Muscle layer of colon (tissue), 2 donors: ENCODE results near the gene UPK3BL2.
"Not testable (repeated sequence)": the region's sequence is repeated elsewhere in the genome, so short reads cannot be mapped to it uniquely, and the experiment has no call there.

ENCODE experiments used
- H3K27ac ChIP-seq: one replicate; pipeline ENCODE4 v1.7.0; 2013; ENCODE audit warnings: low read depth, mild to moderate bottlenecking, low read length, moderate library complexity
- H3K27me3 ChIP-seq, 2 donors: one replicate each; pipeline ENCODE4 v1.7.0; 2013; ENCODE audit warnings: low read length in 2 of 2, mild to moderate bottlenecking in 2 of 2; ENCODE audit not compliant: insufficient read depth in 2 of 2, control insufficient read depth in 1 of 2
- H3K36me3 ChIP-seq: one replicate; pipeline ENCODE4 v1.7.0; 2013; ENCODE audit warnings: mild to moderate bottlenecking, low read length; ENCODE audit not compliant: insufficient read depth
- H3K4me1 ChIP-seq: one replicate; pipeline ENCODE4 v1.7.0; 2013; ENCODE audit warnings: mild to moderate bottlenecking, low read length; ENCODE audit not compliant: insufficient read depth
- H3K4me3 ChIP-seq, 2 donors: one replicate each; pipeline ENCODE4 v1.7.0; 2013; ENCODE audit warnings: low read length in 2 of 2, low read depth in 1 of 2, mild to moderate bottlenecking in 1 of 2, moderate library complexity in 1 of 2
- H3K9ac ChIP-seq: one replicate; pipeline ENCODE4 v1.7.0; 2013; ENCODE audit warnings: low read length
- H3K9me3 ChIP-seq: one replicate; pipeline ENCODE4 v1.7.0; 2013; ENCODE audit warnings: mild to moderate bottlenecking, low read length
- donor health status: abdominal sarcoma.
- donor health status: Adenocarcinoma of cecum.

Gene UPK3BL2

DNA sequence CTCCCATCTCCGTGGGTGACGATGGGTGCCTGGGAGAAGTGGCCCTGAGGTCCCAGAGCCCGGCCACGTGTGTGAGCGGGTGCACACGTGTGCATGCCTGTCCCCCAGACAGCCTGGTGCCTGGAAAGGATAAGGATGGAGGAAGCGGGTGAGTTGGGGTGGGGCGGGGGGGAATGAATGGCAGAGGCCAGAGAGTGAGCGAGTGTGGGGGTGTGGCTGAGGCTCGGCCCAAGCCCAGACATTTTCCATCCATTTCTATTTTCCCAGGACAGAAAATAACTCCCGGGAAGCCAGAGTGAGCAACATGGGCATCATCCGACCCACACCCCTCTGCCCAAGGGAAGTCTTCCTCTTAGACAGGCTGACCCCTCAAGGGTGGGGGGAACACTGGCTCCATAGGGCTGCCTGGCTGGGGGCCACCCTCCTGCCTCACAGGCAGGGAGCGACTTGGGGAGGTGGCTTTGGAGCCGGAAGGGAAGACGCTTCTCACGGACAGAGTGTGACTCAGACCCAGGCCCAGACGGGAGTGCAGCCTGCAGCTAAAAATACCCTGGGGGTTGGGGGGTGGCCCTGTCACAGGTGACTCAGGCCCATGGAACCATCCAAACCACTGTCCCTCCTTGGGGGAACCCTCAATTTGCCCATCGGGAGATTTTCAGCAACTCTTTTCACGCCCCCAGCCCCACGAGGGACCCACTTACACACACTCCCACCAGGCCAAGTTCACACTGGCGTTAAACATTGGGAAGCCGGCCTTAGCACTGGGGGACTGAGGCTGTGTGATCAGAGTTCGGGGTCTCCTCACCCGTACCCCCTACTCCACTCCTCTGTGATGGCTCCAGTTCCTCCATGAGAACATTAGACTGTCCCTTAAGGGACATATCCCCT, 38.0 kb downstream of the UPK3BL2 start:
- H3K27me3 ChIP-seq, H3K9me3 ChIP-seq, H3K36me3 ChIP-seq, H3K27ac ChIP-seq, H3K4me1 ChIP-seq, H3K9ac ChIP-seq, H3K4me3 ChIP-seq: not testable (repeated sequence)

DNA sequence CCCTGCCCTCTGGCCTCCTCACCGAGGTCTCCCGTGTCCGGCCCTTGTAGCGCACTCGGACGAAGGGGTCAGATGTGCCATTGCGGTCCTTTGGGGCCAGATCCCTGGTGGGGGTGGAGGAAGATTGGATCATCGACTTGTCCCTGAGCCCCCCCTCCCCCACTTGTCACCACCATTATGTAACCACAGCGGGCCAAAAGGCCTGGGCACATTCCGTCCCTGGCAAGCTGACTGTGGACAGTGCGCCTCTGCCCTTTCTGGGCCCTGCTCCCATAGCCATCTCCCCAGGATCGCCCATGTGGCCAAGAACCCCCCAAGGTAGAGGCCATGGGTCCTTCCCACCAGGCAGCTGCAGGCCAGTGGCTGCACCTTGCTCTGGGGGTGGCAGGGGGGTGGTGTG, 40.4 kb downstream of the UPK3BL2 start:
- not testable (repeated sequence) for H3K9ac ChIP-seq, H3K4me3 ChIP-seq, H3K9me3 ChIP-seq, H3K36me3 ChIP-seq, H3K27ac ChIP-seq, H3K27me3 ChIP-seq, H3K4me1 ChIP-seq

DNA sequence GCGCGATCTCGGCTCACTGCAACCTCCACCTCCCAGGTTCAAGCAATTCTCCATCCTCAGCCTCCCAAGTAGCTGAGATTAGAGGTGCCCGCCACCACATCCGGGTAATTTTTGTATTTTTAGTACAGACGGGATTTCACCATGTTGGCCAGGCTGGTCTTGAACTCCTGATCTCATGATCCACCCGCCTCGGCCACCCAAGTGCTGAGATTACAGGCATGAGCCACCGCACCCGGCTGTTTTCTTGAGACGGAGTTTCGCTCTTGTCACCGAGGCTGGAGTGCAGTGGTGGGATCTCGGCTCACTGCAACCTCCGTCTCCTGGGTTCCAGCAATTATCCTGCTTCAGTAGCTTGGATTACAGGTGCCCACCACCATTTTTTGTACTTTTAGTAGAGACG, 45.2 kb downstream of the UPK3BL2 start:
- not testable (repeated sequence) for H3K4me3 ChIP-seq, H3K36me3 ChIP-seq, H3K9me3 ChIP-seq, H3K4me1 ChIP-seq, H3K27ac ChIP-seq, H3K27me3 ChIP-seq, H3K9ac ChIP-seq

DNA sequence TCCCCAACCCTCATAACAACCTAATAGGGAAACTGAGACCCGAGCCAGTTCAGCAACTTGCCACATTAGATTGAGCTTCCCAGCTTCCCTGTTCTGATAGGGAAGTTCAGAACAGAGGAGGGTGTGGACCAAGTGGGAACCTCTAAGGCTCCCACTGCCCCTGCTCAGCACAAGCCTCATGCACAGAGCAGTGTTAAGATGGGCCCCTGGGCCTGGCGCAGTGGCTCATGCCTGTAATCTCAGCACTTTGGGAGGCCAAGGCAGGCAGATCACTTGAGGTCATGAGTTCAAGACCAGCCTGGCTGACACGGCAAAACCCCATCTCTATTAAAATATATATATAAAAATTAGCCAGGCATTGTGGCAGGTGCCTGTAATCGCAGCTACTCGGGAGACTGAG, 46.2 kb downstream of the UPK3BL2 start:
- H3K36me3 ChIP-seq, H3K27me3 ChIP-seq, H3K4me1 ChIP-seq, H3K4me3 ChIP-seq, H3K9me3 ChIP-seq, H3K27ac ChIP-seq, H3K9ac ChIP-seq: not testable (repeated sequence)

DNA sequence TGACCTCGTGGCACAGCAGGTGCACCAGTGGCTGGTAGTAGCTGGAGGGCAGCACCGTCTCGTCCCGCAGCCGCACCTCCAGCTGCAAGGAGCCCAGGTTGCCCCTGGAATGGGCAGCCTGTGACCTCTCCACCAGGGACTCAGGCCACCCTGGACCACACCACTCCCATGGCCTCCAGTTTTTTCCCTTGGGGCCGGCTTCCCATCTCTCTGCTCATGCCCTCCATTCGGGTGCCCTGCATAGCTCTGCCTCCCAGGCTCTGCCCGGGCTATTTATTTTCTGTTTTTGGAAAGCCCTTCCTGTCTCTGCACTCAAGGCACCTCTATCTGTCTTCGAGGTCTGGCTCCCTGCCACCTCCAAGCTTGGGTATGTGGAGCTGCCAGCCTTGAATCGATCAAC, 46.6 kb downstream of the UPK3BL2 start:
- H3K4me3 ChIP-seq, H3K36me3 ChIP-seq, H3K9me3 ChIP-seq, H3K27ac ChIP-seq, H3K4me1 ChIP-seq, H3K9ac ChIP-seq, H3K27me3 ChIP-seq: not testable (repeated sequence)

DNA sequence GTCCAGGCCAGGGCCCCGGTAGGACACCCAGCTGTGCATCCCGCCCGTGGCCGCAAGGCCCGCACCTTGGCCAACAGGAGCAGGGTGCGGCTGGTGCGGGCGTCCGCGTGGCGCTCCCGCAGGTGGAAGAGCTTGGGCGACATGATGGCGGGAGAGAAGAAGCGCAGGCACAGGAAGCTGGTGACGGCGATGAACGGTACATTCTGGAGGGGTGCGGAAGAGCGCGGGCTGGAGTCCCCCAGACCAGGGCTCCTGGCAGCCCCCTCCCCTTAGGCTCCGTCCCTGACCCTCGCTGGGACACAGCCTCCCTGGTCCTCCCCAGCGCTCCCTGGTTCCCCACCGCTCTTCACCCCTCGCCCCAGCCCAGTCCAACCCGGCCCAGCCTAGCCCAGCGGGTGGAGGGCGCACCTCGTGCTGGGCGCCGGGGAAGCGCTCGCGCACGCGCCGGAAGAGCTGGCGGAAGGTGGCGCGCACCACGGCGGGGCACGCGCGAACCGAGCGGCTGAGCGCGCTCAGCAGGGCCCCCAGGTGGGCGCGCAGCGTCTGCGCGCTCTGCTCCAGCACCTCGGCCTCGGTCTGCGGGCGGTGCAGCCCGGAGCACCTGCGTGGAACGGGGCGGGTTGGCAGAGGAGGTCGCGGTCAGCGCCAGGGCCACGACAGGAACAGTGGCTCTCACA, 48.9 kb downstream of the UPK3BL2 start:
- not testable (repeated sequence) for H3K4me1 ChIP-seq, H3K36me3 ChIP-seq, H3K27me3 ChIP-seq, H3K27ac ChIP-seq, H3K9me3 ChIP-seq, H3K9ac ChIP-seq, H3K4me3 ChIP-seq

DNA sequence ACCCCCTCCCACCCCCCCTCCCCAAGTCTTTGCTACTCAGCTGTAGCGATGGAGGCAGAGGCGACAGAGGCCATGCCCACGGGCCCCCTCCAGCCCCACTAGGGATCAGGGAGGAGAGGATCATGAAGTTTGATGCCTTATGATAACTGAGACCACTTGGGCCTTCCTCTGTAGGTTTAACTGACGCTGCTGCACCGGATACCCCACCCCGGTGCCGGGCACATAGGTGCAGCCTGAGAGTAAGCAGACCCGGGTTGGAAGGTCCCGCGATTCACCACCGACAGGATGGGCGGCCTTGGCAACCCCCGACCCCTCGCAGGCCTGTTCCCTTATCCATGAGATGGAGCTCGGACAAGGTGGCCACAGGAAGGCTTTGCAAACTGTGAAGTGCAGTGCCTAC, 49.5 kb downstream of the UPK3BL2 start:
- H3K9me3 ChIP-seq, H3K4me1 ChIP-seq, H3K36me3 ChIP-seq, H3K4me3 ChIP-seq, H3K9ac ChIP-seq, H3K27ac ChIP-seq, H3K27me3 ChIP-seq: not testable (repeated sequence)

DNA sequence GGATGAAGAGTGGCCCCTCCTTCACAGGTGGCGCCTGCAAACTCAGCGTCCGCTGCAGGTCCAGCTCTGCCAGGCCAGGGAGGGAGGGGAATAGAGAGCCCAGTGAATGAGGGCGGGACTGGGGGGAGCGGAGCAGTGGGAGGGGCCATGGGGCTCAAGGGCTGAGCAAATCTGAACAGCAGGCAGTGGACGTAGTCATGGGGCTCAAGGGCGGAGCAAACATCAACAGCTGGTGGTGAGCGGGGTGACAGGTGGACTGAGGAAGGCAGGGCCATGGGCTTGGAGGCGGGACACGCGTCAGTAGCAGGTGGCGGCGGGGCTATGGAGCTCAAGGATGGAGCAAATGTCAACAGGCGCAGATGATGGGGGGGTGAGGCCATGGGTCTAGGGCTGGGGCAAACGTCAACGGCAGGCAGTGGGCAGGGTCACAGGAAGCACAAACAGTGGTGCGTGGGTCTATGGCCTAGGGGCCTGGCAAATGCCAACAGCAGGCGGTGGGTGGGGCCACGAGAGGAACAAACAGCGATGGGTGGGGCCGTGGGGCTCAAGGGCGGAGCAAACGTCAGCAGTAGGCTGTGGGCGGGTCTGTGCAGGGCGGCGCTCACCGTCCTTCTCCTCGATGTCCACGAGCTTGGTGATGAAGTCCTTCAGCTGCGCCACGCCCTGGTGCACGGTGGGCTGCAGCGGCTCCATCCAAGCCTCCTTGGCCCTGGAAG, 50.1 kb downstream of the UPK3BL2 start:
- not testable (repeated sequence) for H3K4me1 ChIP-seq, H3K36me3 ChIP-seq, H3K27ac ChIP-seq, H3K27me3 ChIP-seq, H3K9me3 ChIP-seq, H3K9ac ChIP-seq, H3K4me3 ChIP-seq

DNA sequence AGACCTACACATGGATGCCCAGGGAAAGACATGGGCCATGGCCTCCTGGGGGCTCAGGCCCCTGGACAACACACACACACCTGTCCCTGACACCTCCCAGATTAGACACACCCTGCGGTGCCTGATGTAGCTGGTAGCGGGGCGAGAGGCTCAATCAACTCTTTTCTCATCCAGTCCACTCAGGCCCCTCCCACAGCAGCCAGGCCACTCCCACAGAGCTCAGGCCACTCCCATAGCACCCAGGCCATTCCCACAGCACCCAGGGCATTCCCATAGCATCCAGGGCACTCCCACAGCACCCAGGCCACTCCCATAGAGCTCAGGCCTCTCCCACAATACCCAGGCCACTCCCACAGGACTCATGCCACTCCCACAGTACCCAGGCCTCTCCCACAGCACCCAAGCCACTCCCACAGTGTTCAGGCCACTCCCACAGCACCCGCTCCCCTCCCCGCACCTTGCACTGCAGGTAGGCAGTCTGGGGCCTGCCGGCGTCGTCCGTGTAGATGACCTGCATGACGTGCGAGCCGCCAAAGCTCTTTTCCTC, 52.9 kb downstream of the UPK3BL2 start:
- H3K9ac ChIP-seq, H3K9me3 ChIP-seq, H3K27me3 ChIP-seq, H3K4me3 ChIP-seq, H3K36me3 ChIP-seq, H3K27ac ChIP-seq, H3K4me1 ChIP-seq: not testable (repeated sequence)
